ENCODE measurements around the gene CAMSAP1.

The CAMSAP1 gene

GRCh38 chr9:135939351-135940265 is 32.3 kb upstream of the CAMSAP1 start:
- DNase-seq = no peak

GRCh38 chr9:135937521-135938489 is 30.5 kb upstream of the CAMSAP1 start:
- DNase-seq = no peak

GRCh38 chr9:135933114-135933513 is 25.8 kb upstream of the CAMSAP1 start:
- no peak for DNase-seq

GRCh38 chr9:135932656-135933055 is 25.3 kb upstream of the CAMSAP1 start:
- DNase-seq = no peak

- no peak for DNase-seq
These were observed 24.0 kb upstream of the CAMSAP1 start for GRCh38 chr9:135931349-135931820.

- DNase-seq = no peak
These were observed 23.4 kb upstream of the CAMSAP1 start for GRCh38 chr9:135930446-135931345.

- no peak for DNase-seq
These were observed 22.5 kb upstream of the CAMSAP1 start for GRCh38 chr9:135929656-135930445.

- DNase-seq = no peak
These were observed 21.6 kb upstream of the CAMSAP1 start for GRCh38 chr9:135928731-135929655.

- DNase-seq = no peak
These were observed 20.9 kb upstream of the CAMSAP1 start for GRCh38 chr9:135928074-135928730.

GRCh38 chr9:135927195-135928013 is 20.1 kb upstream of the CAMSAP1 start:
- no peak for DNase-seq

- DNase-seq = no peak
These were observed 19.3 kb upstream of the CAMSAP1 start for GRCh38 chr9:135926402-135927194.

GRCh38 chr9:135925496-135926133 is 18.3 kb upstream of the CAMSAP1 start:
- DNase-seq = no peak

GRCh38 chr9:135924628-135925338 is 17.4 kb upstream of the CAMSAP1 start:
- DNase-seq = no peak

- DNase-seq = no peak
These were observed 16.2 kb upstream of the CAMSAP1 start for GRCh38 chr9:135923508-135923907.

- no peak for DNase-seq
These were observed 14.5 kb upstream of the CAMSAP1 start for GRCh38 chr9:135921749-135922310.

GRCh38 chr9:135920973-135921585 is 13.7 kb upstream of the CAMSAP1 start:
- DNase-seq = no peak
